Kasumi-1 (cell line): ENCODE results near the gene PAEP.

Experiments
- DNase-seq, 2 experiments: peaks; one replicate each; lab custom pipeline; 2025; lab: John Stamatoyannopoulos, UW

Gene PAEP

DNA sequence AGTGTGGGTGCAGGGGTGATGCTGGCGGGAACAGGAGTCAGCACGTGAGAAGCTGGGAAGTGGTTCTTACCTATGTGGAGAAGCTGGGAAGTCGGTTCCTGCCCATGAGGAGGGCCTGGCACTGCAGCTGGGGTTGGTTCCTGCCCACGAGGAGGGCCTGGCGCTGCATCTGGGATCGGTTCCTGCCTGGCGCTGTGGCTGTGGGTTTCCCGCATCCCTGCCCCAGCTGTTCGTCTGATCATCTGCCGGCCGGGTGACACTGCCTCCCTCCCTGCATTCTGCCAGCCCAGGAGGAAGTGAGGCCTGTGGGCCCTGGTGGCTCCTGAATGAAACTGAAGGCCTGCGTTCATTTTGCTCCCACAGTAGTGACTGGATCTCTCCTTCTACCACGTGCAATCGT, 10.5 kb upstream of the PAEP start:
- no peak for DNase-seq

GRCh38 chr9:135551456-135551855, 10.1 kb upstream of the PAEP start:
- no peak for DNase-seq

DNA sequence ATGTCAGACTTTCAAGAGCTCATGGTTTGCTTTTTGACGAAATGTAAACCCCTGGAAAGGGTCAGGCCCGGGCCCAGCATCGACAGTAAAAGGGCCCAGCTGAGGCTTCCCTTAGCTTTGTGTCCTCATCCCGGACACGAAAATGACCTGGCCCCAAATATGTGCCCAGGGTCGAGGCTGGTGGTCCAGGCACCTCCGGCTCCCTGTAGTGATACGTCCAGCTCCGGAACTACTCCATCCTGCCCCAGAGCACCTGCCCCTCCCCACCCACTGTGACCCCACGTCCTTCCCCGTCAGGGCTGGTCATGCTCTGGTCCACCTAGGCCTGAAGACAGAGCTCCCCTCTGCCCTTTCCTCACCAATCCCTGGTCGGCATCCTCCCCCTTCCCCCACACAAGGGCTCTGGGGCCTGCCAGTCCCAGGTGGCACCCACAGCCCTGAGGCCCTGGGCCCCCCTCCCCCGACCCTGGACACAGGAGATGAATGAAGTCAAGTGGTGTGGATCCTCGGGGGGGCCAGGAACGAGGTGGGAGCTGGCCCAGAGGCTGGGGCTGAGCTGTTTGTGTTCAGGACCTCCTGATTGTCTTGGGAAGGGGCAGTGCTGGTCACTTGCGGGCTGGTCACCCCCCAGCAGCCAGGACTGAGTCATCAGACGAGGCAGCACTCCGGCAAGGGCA, 9.4 kb upstream of the PAEP start:
- no peak for DNase-seq

DNA sequence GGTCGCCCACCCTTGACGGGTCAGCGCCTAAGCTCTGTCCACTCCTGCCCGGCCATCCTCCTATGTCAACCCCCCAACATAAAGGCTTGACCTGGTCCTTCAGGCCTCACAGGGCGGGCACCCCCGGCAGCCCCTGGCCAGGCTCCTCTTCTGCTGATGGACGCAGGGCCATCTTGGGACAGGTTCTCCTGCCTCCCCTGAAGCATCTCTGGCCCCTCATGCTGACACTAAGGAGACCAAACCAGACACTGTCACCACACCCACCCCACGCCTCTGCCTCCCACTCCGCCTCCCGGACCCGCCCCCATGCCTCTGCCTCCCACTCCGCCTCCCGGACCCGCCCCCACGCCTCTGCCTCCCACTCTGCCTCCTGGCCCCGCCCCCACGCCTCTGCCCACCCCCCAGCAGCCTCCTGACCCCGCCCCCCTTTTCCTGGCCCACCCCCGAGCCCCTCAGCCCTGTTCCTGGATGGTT, 8.8 kb upstream of the PAEP start:
- DNase-seq = no peak

GRCh38 chr9:135554718-135555117, 6.8 kb upstream of the PAEP start:
- no peak for DNase-seq

GRCh38 chr9:135555203-135555602, 6.4 kb upstream of the PAEP start:
- no peak for DNase-seq

DNA sequence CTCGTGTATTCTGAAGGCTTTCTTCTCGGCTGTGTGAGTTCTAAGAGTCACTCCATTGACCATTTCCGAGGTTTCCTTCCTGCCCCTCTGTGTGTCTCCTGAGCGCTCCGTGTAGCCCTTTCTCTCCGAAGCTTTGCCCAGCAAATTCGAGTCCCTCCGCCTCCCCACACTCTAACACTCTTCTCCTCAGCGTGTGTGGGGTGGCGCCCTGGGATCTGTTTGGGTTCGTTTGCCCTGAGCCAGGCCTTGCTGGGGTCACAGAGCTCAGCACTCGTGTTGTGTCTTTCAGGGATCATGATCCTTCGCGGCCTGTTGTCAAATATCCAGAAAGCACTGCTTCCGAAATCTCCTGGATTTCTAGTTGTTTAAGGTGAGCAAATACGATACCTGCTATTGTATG, 5.6 kb upstream of the PAEP start:
- no peak for DNase-seq

DNA sequence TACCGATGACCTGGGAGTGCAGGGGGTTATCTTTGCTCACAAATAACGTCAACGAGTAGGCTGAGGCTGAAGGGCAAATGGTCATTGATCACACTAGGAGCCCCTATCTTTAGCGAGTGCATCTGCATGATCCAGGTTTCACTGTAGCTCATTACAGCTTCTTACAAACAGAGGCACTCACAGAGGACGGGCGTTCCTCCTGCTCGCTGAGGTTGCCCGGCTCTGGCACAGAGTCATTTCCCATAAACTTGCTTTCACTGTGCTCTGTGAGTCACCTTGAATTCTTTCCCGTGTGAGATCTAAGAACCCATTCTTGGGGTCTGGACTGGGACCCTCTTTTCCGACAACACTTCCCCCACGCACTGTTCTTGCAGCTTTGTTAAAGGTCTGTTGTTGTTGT, 1.9 kb upstream of the PAEP start:
- DNase-seq = no peak

- no peak for DNase-seq
Observed at GRCh38 chr9:135562235-135562745, 734 bp downstream of the PAEP start.

DNA sequence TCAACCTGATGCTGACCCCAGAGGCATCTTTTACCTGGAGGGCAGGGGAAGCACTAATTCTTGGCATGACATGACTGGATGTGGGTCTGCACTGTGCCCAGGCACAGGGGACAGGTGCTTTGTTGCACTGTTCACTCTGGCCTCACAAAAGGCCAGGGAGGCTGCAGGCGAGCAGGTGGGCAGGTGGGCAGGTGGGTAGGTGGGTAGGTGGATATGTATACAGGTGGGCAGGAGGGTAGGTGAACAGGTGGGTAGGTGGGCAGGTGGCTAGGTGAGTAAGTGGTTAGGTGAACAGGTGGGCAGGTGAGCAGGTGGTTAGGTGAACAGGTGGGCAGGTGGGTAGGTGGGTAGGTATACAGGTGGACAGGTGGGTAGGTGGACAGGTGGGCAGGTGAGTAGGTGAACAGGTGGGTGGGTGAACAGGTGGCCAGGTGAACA, 1.5 kb downstream of the PAEP start:
- DNase-seq = no peak

DNA sequence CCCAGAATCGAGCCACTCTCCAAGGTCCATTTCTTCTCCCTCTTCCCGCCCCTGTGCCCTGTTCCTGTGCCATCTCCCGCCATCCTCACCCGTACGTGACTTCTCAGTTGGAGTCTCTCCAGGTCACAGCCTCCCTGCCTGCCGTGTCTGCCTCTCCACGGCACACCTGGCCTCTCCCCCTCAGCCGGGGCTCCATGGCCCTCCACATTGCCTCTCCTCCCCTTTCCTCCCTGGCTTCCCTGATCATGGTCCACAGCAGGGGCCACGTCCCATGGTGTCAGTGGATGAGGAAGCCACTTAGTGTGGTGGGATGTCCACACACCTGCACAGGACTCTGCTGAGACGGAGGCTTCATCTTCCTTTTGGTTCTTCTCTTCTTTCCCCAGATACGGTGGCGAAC, 2.3 kb downstream of the PAEP start:
- no peak for DNase-seq

- no peak for DNase-seq
Observed at GRCh38 chr9:135565141-135565628, 3.6 kb downstream of the PAEP start.

DNA sequence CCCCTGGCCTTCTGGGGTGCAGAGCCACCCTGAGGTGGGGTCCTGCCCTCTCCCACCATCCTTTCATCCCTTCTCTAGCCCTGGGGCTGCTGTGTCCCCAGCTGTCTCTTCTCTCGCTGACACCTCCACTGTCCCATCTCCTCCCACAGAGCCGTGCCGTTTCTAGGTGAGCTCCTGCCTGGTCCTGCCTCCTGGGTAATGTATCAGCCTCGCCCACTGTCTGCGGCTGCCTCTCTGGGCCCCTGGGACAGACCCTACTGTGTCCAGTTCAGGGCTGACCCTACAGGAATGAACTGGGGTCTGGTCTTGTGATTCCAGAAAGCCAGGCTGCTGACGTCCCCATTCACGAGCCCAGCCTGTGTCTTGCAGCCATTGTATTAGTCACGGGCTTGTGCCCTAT, 4.1 kb downstream of the PAEP start:
- DNase-seq = no peak

DNA sequence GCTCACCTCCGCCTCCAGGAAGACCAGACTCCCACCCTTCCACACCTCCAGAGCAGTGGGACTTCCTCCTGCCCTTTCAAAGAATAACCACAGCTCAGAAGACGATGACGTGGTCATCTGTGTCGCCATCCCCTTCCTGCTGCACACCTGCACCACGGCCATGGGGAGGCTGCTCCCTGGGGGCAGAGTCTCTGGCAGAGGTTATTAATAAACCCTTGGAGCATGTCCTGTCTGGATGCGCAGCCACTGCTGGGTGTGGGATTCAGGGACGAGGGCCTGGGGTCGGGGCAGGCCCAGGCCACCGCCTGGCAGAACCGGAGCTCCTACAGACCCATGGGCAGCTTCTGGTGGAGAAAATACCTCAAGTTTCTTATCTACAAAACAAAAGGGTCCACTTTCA, 5.0 kb downstream of the PAEP start:
- DNase-seq = no peak

- DNase-seq = no peak
Observed at GRCh38 chr9:135567311-135567710, 5.8 kb downstream of the PAEP start.

DNA sequence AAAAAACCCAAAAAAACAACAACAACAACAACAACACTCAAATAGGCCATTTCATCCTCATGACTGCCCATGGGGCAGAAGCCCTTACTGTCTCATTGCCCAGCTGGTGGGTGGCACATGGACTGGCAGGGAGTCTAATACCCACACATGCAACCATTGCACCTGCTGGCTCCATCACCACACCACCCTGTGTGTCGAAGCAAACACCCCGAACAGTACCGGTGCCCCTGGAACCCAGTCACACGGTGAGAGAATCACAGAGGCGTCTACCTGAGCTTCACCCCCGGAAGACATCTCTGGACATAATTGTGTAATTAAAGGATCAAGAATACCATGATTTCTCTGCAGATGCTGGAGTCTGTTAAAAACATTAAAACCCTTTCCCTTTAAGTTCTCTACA, 6.5 kb downstream of the PAEP start:
- DNase-seq = no peak

- DNase-seq = no peak
Observed at GRCh38 chr9:135570456-135570855, 8.9 kb downstream of the PAEP start.

DNA sequence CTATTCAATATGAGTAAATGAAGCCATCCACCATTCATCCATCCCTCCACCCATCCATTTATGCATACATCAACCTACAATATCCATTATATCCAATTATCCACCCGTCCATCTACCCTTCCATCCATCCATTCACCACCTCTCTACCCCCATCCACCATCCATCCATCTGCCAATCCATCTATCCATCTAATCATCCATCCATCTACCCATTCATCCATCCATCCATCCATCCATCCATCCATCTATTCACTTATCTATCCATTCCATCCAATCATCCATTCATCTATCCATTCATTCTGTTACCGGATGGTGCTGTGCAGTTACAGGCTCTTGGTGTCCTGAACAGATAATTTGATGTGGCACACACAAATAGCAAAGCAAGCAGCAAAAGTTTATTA, 10.7 kb downstream of the PAEP start:
- no peak for DNase-seq

GRCh38 chr9:135573124-135573523, 11.6 kb downstream of the PAEP start:
- DNase-seq = no peak

GRCh38 chr9:135574331-135574730, 12.8 kb downstream of the PAEP start:
- no peak for DNase-seq

- DNase-seq = no peak
Observed at GRCh38 chr9:135574943-135575342, 13.4 kb downstream of the PAEP start.

DNA sequence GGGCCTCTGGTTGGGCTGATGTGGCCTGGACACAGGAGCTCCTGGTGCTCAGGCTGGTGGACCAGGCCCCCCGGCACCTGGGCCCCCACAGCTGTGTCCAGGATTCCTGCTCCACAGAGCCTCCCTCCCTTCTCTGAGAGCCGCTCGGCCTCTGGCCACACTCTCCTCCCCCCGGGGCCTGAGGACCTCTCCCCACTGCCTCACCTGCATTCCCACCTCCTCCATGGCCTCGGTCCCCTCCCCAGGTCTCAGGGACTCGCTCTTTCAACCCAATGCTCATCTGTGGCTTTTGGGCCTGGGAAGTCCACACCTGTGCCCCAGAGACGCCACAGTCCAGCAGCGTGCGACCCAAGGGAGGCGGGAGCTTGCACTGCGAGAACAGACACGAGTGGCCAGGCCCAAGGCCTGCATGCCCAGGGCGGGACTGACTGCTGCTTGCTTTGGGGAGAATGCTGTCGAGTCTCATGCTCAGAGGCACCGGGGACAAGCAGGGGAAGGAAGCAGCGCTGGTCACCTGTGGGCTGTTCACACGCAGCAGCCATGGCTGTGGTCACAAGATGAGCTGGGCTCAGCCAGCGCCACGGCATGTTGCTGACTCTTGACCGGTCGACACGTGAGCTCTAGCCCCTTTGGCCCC, 14.6 kb downstream of the PAEP start:
- DNase-seq = no peak

GRCh38 chr9:135577256-135577655, 15.7 kb downstream of the PAEP start:
- DNase-seq = no peak

DNA sequence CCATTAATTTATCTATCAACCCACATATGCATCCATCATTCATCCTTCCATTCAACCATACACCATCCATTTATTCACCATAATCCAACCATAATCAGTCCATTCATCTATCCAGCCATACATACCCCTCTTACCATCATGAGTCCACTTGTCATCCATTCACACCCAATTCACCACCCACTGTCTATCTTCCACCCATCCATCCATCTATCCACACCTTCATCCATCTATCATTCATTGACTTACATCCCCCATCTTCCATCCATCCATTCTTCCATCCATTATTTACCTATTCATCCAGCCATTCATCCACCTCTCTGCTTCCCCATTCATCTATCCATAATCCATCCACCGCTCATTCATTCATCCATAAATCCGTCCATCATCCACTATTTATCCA, 17.8 kb downstream of the PAEP start:
- DNase-seq = no peak
